ENCODE measurements around the gene CCR9.

DNA sequence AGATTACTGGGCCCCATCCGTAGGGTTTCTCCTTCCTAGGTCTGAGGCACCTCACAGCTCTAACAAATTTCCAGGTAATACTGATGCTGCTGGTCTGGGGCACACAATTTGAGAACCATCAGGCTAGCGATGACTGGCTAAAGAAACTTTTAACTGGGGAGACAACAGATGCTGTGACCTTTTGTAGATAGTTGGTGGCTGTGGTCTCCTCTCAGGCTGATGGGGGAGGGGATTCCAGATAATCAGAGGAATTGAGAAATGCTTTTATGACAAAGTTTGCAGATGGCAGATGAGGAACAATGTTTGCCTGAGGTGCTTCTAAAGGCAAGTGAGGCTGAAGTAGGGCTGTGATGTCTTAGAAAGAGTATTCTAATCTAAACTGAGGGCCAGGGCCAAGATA is 13.8 kb upstream of the CCR9 start:
- TF ChIP-seq, protein P1, sequence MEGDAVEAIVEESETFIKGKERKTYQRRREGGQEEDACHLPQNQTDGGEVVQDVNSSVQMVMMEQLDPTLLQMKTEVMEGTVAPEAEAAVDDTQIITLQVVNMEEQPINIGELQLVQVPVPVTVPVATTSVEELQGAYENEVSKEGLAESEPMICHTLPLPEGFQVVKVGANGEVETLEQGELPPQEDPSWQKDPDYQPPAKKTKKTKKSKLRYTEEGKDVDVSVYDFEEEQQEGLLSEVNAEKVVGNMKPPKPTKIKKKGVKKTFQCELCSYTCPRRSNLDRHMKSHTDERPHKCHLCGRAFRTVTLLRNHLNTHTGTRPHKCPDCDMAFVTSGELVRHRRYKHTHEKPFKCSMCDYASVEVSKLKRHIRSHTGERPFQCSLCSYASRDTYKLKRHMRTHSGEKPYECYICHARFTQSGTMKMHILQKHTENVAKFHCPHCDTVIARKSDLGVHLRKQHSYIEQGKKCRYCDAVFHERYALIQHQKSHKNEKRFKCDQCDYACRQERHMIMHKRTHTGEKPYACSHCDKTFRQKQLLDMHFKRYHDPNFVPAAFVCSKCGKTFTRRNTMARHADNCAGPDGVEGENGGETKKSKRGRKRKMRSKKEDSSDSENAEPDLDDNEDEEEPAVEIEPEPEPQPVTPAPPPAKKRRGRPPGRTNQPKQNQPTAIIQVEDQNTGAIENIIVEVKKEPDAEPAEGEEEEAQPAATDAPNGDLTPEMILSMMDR (IDR thresholded peaks at IDR 0.05) = no peak
- no peak for TF ChIP-seq ZFX (IDR thresholded peaks at IDR 0.05; ENCODE audit: borderline replicate concordance)
